ENCODE measurements around the gene MCAM.

The MCAM gene

GRCh38 chr11:119332111-119332765, 15.3 kb upstream of the MCAM start:
- DNase-seq (ENCODE audit: low read depth): no peak
- no peak overlapping the region for H3K4me3 ChIP-seq (ENCODE audit: control insufficient read depth, low read depth, low read length)
- TF ChIP-seq, protein P1, sequence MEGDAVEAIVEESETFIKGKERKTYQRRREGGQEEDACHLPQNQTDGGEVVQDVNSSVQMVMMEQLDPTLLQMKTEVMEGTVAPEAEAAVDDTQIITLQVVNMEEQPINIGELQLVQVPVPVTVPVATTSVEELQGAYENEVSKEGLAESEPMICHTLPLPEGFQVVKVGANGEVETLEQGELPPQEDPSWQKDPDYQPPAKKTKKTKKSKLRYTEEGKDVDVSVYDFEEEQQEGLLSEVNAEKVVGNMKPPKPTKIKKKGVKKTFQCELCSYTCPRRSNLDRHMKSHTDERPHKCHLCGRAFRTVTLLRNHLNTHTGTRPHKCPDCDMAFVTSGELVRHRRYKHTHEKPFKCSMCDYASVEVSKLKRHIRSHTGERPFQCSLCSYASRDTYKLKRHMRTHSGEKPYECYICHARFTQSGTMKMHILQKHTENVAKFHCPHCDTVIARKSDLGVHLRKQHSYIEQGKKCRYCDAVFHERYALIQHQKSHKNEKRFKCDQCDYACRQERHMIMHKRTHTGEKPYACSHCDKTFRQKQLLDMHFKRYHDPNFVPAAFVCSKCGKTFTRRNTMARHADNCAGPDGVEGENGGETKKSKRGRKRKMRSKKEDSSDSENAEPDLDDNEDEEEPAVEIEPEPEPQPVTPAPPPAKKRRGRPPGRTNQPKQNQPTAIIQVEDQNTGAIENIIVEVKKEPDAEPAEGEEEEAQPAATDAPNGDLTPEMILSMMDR (conservative IDR thresholded peaks at IDR 0.05; ENCODE audit: control insufficient read depth, insufficient read depth, low read depth, low read length): no peak

DNA sequence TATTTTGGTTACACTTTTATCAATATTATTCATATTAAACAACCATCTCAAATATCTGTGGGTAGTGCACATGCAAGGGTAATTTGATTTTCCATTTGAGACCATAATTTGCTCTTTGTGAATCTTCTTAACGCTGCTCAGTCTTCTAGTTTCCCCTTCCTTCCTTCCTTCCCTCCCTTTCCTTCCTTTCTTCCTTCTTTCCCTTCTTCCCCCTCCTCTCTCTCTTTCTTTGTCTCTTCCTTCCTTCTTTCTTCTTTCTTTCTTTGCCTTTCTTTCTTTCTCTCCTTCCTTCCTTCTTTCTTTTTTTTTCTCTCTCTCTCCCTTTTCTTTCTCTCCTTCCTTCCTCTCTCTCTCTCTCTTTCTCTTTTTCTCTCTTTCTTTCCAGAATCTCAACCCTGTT, 13.3 kb upstream of the MCAM start:
- TF ChIP-seq, protein P1 (conservative IDR thresholded peaks at IDR 0.05; ENCODE audit: control insufficient read depth, insufficient read depth, low read depth, low read length): no peak
- DNase-seq (ENCODE audit: low read depth): no peak
- no peak overlapping the region for H3K4me3 ChIP-seq (ENCODE audit: control insufficient read depth, low read depth, low read length)

GRCh38 chr11:119329320-119329719, 12.4 kb upstream of the MCAM start:
- TF ChIP-seq, protein P1 (conservative IDR thresholded peaks at IDR 0.05; ENCODE audit: control insufficient read depth, insufficient read depth, low read depth, low read length): no peak
- H3K4me3 ChIP-seq (ENCODE audit: control insufficient read depth, low read depth, low read length): no peak overlapping the region
- DNase-seq (ENCODE audit: low read depth): no peak

DNA sequence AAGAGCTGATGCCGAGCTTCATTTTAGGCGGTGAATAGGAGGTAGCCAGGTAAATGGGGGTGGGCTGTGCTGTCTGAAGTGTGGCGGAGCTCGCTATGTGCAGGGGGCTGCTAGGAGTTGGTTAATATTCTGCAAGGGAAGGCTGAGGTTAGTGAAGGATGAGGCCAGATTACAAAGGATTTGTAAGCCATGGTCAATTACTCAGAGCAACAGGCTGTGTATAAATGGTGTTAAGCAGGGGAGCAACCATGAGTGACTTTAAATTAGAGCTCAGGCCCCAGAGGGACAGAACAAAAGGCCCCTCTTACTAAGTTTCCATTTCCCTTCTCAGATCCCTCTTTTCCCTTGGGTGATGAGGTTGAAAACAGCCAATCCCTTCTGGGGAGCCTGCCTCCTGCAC, 7.3 kb upstream of the MCAM start:
- TF ChIP-seq, protein P1 (conservative IDR thresholded peaks at IDR 0.05; ENCODE audit: control insufficient read depth, insufficient read depth, low read depth, low read length): no peak
- DNase-seq (ENCODE audit: low read depth): no peak
- H3K4me3 ChIP-seq (ENCODE audit: control insufficient read depth, low read depth, low read length): no peak overlapping the region

GRCh38 chr11:119323532-119324033, 6.7 kb upstream of the MCAM start:
- DNase-seq (ENCODE audit: low read depth): peak; percentile 70
- H3K4me3 ChIP-seq (ENCODE audit: control insufficient read depth, low read depth, low read length): no peak overlapping the region
- TF ChIP-seq, protein P1 (conservative IDR thresholded peaks at IDR 0.05; ENCODE audit: control insufficient read depth, insufficient read depth, low read depth, low read length): peak; percentile 83

DNA sequence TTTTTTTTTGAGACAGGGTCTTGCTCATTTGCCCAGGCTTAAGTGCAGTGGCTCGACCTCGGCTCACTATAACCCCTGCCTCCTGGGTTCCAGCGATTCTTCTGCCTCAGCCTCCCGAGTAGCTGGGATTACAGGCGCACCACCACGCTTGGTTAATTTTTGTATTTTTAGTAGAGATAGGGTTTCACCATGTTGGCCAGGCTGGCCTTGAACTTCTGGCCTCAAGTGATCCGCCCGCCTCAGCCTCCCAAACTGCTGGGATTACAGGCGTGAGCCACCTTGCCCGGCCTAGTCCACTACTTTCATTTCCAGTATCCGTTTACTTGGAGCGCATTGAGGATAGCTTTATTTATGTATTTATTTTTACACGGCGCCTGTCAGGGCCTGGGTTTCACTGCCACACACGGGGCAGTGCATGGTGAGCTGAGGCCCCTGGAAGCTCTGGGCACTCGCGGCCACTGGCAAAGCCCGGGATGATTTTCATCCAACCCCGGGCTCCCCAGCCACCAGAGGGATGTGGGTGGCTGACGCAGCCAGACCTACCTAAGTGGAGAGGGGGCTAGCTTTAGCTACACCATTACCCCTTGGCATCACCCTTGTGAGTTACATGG, 6.1 kb upstream of the MCAM start:
- TF ChIP-seq, protein P1 (conservative IDR thresholded peaks at IDR 0.05; ENCODE audit: control insufficient read depth, insufficient read depth, low read depth, low read length): no peak
- no peak overlapping the region for H3K4me3 ChIP-seq (ENCODE audit: control insufficient read depth, low read depth, low read length)
- no peak for DNase-seq (ENCODE audit: low read depth)
